ENCODE results near the gene MCL1.

DNA sequence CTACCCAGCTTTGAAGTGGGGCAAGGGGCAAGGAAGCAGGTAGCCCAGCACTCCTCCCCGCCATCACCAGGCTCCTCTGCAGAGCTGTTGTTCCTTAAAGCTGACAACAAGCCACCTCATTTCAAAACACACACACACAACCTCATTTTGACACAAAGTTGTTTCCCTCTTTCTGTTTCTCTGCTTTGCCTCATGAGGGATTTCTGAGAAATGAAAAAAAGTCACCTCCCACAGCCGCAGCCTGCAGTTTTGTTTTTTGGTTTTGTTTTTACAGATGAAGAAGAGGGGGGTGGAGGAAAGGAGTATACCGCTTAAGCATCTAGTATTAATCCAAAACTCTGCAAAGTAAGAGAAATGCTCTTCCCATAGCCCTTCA lies 12.1 kb downstream of the MCL1 start:
- TF ChIP-seq POLR2A (IDR thresholded peaks at IDR 0.05; ENCODE audit: low read depth, low read length) (peak; percentile 42), POLR2AphosphoS5 (IDR thresholded peaks at IDR 0.05; ENCODE audit: low read depth, low read length) (no peak), TAF1 (IDR thresholded peaks at IDR 0.05; ENCODE audit: low read depth, low read length) (0 out of 2 replicates have a peak, but pooled peaks have one; percentile 34), PAX5 (IDR thresholded peaks at IDR 0.05; ENCODE audit: insufficient read depth, low read length, severe bottlenecking) (no peak), SPI1 (IDR thresholded peaks at IDR 0.05; ENCODE audit: low read depth, low read length) (no peak)
